CD14-positive monocyte (primary cell): ENCODE results near the gene DAO. TPM values are rescaled to one million over a fixed set of nuclear protein-coding genes. Genes with fewer than 3 reads are reported as not detected.
A peak's percentile ranks its signal among the peaks of the same experiment; 100 is the strongest.

Experiments
- DNase-seq, 3 donors: peaks; one replicate each; pipeline ENCODE4 v3.0.0-alpha.2; 2011 to 2022
- H2AFZ ChIP-seq: 2 replicates; pipeline ENCODE4 v1.6.0; 2012; ENCODE audit warnings: mild to moderate bottlenecking, low read depth, low read length, inconsistent platforms; ENCODE audit not compliant: insufficient read depth, poor library complexity, severe bottlenecking
- H3K27ac ChIP-seq, 2 donors: 1 replicate in 1 of 2; 2 replicates in 1 of 2; pipeline ENCODE4 v1.5.1; 2012 to 2013; ENCODE audit warnings: low read length in 2 of 2, control low read depth in 1 of 2, inconsistent platforms in 1 of 2, low read depth in 1 of 2, mild to moderate bottlenecking in 1 of 2
- H3K27me3 ChIP-seq, 2 donors: one replicate each; pipeline versions ENCODE4 v1.6.0 to v1.6.1; 2011 to 2013; ENCODE audit warnings: low read length in 2 of 2; ENCODE audit not compliant: control insufficient read depth in 2 of 2, insufficient read depth in 2 of 2
- H3K36me3 ChIP-seq, 2 donors: replicated peaks in 1 of 2; 1 replicate in 1 of 2; 2 replicates in 1 of 2; pipeline versions ENCODE4 v1.5.1 to v1.6.1; 2012 to 2013; ENCODE audit warnings: low read length in 2 of 2, control low read depth in 1 of 2, inconsistent platforms in 1 of 2, mild to moderate bottlenecking in 1 of 2; ENCODE audit not compliant: insufficient read depth in 2 of 2, control insufficient read depth in 1 of 2
- H3K4me1 ChIP-seq, 2 donors: 1 replicate in 1 of 2; 2 replicates in 1 of 2; pipeline versions ENCODE4 v1.5.1 to v1.6.1; 2012 to 2013; ENCODE audit warnings: low read length in 2 of 2, control low read depth in 1 of 2, inconsistent platforms in 1 of 2, mild to moderate bottlenecking in 1 of 2, moderate library complexity in 1 of 2; ENCODE audit not compliant: insufficient read depth in 2 of 2, control insufficient read depth in 1 of 2
- H3K4me2 ChIP-seq: replicated peaks from 2 replicates; pipeline ENCODE3; 2012; ENCODE audit warnings: low read length, moderate library complexity, mild to moderate bottlenecking; ENCODE audit not compliant: poor library complexity, severe bottlenecking; ENCODE audit errors: extremely low read depth
- H3K4me3 ChIP-seq, 3 experiments: fragments of 200-600 bp in 1 of 3; sonication (generic) in 1 of 3; replicated peaks in 1 of 3; 1 replicate in 2 of 3; 2 replicates in 1 of 3; pipeline ENCODE4 v1.5.1; 2011 to 2013; ENCODE audit warnings: low read length in 3 of 3, mild to moderate bottlenecking in 3 of 3, control low read depth in 2 of 3, low read depth in 2 of 3, inconsistent platforms in 1 of 3, moderate library complexity in 1 of 3
- H3K79me2 ChIP-seq: 2 replicates; pipeline ENCODE4 v1.6.0; 2012; ENCODE audit warnings: mild to moderate bottlenecking, control low read depth, inconsistent platforms, low read length, moderate library complexity; ENCODE audit not compliant: insufficient read depth
- H3K9ac ChIP-seq: 2 replicates; pipeline ENCODE4 v1.6.0; 2017; ENCODE audit warnings: low read length, mild to moderate bottlenecking; ENCODE audit not compliant: insufficient read depth, poor library complexity, severe bottlenecking
- H3K9me3 ChIP-seq, 2 donors: replicated peaks in 1 of 2; 1 replicate in 1 of 2; 2 replicates in 1 of 2; pipeline versions ENCODE4 v1.5.1 to v1.6.1; 2012 to 2013; ENCODE audit warnings: low read length in 2 of 2, control low read depth in 1 of 2; ENCODE audit not compliant: control insufficient read depth in 1 of 2, insufficient read depth in 1 of 2
- H4K20me1 ChIP-seq: 2 replicates; pipeline ENCODE4 v1.6.0; 2012; ENCODE audit warnings: mild to moderate bottlenecking, low read length, control low read depth, moderate library complexity; ENCODE audit not compliant: insufficient read depth
- H3K27ac Mint-ChIP-seq, 7 donors: one replicate each; pipeline ENCODE4 v1.8.0; 2020; ENCODE audit warnings: mild to moderate bottlenecking in 7 of 7, mixed read lengths in 7 of 7, moderate library complexity in 6 of 7, inconsistent platforms in 2 of 7
- H3K27me3 Mint-ChIP-seq, 3 donors: one replicate each; pipeline ENCODE4 v1.8.0; 2021 to 2022; ENCODE audit warnings: low read depth in 3 of 3, mild to moderate bottlenecking in 3 of 3, mixed read lengths in 3 of 3, moderate library complexity in 3 of 3, inconsistent platforms in 1 of 3
- H3K36me3 Mint-ChIP-seq, 2 donors: one replicate each; pipeline ENCODE4 v1.8.0; 2020; ENCODE audit warnings: mixed read lengths in 2 of 2, inconsistent platforms in 1 of 2, mild to moderate bottlenecking in 1 of 2
- H3K4me1 Mint-ChIP-seq: one replicate; pipeline ENCODE4 v1.8.0; 2020; ENCODE audit warnings: mild to moderate bottlenecking, mixed read lengths
- H3K4me3 Mint-ChIP-seq, 2 donors: one replicate each; pipeline ENCODE4 v1.8.0; 2020; ENCODE audit warnings: mild to moderate bottlenecking in 2 of 2, mixed read lengths in 2 of 2, moderate library complexity in 1 of 2
- H3K9me3 Mint-ChIP-seq, 7 donors: one replicate each; pipeline ENCODE4 v1.8.0; 2020 to 2022; ENCODE audit warnings: mixed read lengths in 7 of 7, mild to moderate bottlenecking in 6 of 7, moderate library complexity in 6 of 7, inconsistent platforms in 2 of 7
- WGBS: methylation state at CpG from one replicate; pipeline ENCODE4 v1.1.5; 2013; ENCODE audit warnings: missing lambda C conversion rate; ENCODE audit not compliant: insufficient coverage; 5-methylcytosine and 5-hydroxymethylcytosine counted together
- intact Hi-C, 2 donors: fragments of 100-400 bp; cut with micrococcal nuclease; formaldehyde crosslinking; loops; one replicate each; pipeline versions ENCODE4 v1.15.0 to v1.15.1; 2023
- polyA plus RNA-seq, 3 donors: library from polyadenylated mRNA; depleted of rRNA in 1 of 3; unstranded in 2 of 3; stranded (reverse) in 1 of 3; fragments of 300-500 nt in 2 of 3; fragments of >200 nt in 1 of 3; fragmentation: Illumina TruSeq in 2 of 3; gene quantifications; 1 replicate in 2 of 3; 2 replicates in 1 of 3; pipeline ENCODE4 v1.2.3, GENCODE V29; 2012 to 2021
- TF ChIP-seq, protein P1 (sequence below): fragments of 200-600 bp; IDR thresholded peaks from one replicate; pipeline ENCODE4 v1.8.0; 2022; ENCODE audit warnings: antibody characterized with exemption, mild to moderate bottlenecking

DAO gene
- polyA plus RNA-seq, 3 donors = not detected

DNA sequence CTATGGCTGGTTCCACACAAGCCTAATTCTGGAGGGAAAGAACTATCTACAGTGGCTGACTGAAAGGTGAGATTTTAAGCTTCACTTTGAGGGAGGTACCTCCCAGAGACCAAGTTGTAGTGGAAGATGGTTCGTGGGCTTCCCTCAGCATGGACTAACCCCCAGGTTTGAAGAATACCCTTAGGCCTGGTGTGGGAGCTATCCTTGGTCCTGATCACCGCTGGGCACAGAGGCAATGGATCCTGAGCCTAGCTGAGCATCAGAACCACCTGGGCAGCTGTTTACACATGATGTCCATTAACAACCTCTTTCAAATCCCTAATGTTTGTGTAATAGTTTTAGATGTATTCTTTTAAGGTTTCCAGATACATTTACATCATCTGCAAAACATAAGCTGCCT lies 10.3 kb downstream of the DAO start:
- Mint-ChIP-seq H3K4me3 (peak overlapping the region in 1 of 2 donors; percentile 31), H3K9me3 (peaks cover 0 to 8% (median 5%) of the 10 kb centered on the region in 7 donors), H3K36me3 (no peaks in the 10 kb centered on the region), H3K4me1 (peaks cover 10% of the 10 kb centered on the region), H3K27ac (no peak overlapping the region), H3K27me3 (peaks cover 2 to 8% (median 3%) of the 10 kb centered on the region in 3 donors)
- no peak overlapping the region for H3K4me2 ChIP-seq
- TF ChIP-seq, protein P1, sequence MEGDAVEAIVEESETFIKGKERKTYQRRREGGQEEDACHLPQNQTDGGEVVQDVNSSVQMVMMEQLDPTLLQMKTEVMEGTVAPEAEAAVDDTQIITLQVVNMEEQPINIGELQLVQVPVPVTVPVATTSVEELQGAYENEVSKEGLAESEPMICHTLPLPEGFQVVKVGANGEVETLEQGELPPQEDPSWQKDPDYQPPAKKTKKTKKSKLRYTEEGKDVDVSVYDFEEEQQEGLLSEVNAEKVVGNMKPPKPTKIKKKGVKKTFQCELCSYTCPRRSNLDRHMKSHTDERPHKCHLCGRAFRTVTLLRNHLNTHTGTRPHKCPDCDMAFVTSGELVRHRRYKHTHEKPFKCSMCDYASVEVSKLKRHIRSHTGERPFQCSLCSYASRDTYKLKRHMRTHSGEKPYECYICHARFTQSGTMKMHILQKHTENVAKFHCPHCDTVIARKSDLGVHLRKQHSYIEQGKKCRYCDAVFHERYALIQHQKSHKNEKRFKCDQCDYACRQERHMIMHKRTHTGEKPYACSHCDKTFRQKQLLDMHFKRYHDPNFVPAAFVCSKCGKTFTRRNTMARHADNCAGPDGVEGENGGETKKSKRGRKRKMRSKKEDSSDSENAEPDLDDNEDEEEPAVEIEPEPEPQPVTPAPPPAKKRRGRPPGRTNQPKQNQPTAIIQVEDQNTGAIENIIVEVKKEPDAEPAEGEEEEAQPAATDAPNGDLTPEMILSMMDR = no peak
- H3K9ac ChIP-seq = no peak overlapping the region
- 89% methylated on average over 1 of the region's 2 CpGs for WGBS
- peaks cover 5 to 11% of the 10 kb centered on the region in 2 donors for H3K4me1 ChIP-seq
- DNase-seq = no peak
- no peak overlapping the region for H2AFZ ChIP-seq
- no peaks in the 10 kb centered on the region for H3K36me3 ChIP-seq
- no peaks in the 10 kb centered on the region for H3K79me2 ChIP-seq
- H4K20me1 ChIP-seq = no peaks in the 10 kb centered on the region
- H3K27ac ChIP-seq = no peak overlapping the region
- H3K9me3 ChIP-seq = peaks cover 0 to 3% of the 10 kb centered on the region in 2 donors
- no peaks in the 10 kb centered on the region for H3K27me3 ChIP-seq
- H3K4me3 ChIP-seq = no peak overlapping the region
- intact Hi-C loops = no loop called here

DNA sequence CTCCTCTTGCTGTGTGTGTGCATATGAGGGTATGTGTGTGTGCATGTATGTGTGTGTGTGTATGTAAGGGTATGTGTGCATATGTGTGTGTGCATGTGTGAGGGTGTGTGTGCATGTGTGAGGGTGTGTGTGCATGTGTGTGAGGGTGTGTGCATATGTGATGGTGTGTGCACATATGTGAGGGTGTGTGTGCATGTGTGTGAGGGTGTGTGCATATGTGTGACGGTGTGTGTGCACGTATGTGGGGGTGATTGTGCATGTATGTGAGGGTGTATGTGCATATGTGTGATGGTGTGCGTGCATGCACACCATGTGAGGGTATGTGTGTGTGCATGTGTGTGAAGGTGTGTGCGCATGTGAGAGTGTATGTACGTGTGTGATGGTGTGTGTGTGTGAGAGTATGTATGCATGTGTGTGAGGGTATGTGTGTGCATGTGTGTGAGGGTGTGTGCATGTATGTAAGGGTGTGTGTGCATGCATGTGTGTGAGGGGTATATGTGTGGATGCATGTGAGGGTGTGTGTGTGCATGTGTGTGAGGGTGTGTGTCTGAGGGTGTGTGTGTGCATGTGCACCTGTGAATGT lies 15.4 kb downstream of the DAO start:
- H3K9ac ChIP-seq = no peak overlapping the region
- H3K27me3 Mint-ChIP-seq = peaks cover 4 to 8% (median 7%) of the 10 kb centered on the region in 3 donors
- TF ChIP-seq, protein P1 = no peak
- no peak for DNase-seq
- H3K79me2 ChIP-seq = no peaks in the 10 kb centered on the region
- no peak overlapping the region for H3K4me3 Mint-ChIP-seq
- H3K27ac ChIP-seq = no peak overlapping the region
- H3K4me1 Mint-ChIP-seq = peaks cover 10% of the 10 kb centered on the region
- no peaks in the 10 kb centered on the region for H3K36me3 Mint-ChIP-seq
- intact Hi-C loops = no loop called here
- peak overlapping the region in 1 of 7 donors; percentile 9 for H3K27ac Mint-ChIP-seq
- H3K9me3 Mint-ChIP-seq = peaks cover 0 to 9% (median 2%) of the 10 kb centered on the region in 7 donors
- H4K20me1 ChIP-seq = no peaks in the 10 kb centered on the region
- no peak overlapping the region for H2AFZ ChIP-seq
- no peaks in the 10 kb centered on the region for H3K36me3 ChIP-seq
- H3K4me1 ChIP-seq = peaks cover 5 to 11% of the 10 kb centered on the region in 2 donors
- peaks cover 0 to under 1% of the 10 kb centered on the region in 2 donors for H3K9me3 ChIP-seq
- no peak overlapping the region for H3K4me3 ChIP-seq
- 87% methylated on average over 5 of the region's 5 CpGs for WGBS
- no peak overlapping the region for H3K4me2 ChIP-seq
- peaks cover 0 to 4% of the 10 kb centered on the region in 2 donors for H3K27me3 ChIP-seq
